SJCRH30 (cell line): ENCODE data around the gene LILRA6. TPM values are rescaled to one million over a fixed set of nuclear protein-coding genes. Genes with fewer than 3 reads are reported as not detected.
"Not testable (repeated sequence)": the region's sequence is repeated elsewhere in the genome, so short reads cannot be mapped to it uniquely, and the experiment has no call there.

ENCODE experiments used
- DNase-seq, 2 experiments: peaks; one replicate each; pipeline ENCODE4 v3.0.0-alpha.2; 2015 to 2020
- H3K27ac ChIP-seq: fragments of 250-450 bp; sonication (Bioruptor Pico); 2 replicates; pipeline ENCODE4 v1.5.1; 2020; ENCODE audit warnings: mild to moderate bottlenecking, moderate library complexity
- H3K27me3 ChIP-seq: fragments of 250-450 bp; sonication (Bioruptor Pico); 2 replicates; pipeline ENCODE4 v1.5.1; 2020; ENCODE audit warnings: mild to moderate bottlenecking, moderate library complexity
- H3K36me3 ChIP-seq: fragments of 250-450 bp; sonication (Bioruptor Pico); 2 replicates; pipeline ENCODE4 v1.5.1; 2020; ENCODE audit warnings: mild to moderate bottlenecking, moderate library complexity
- H3K4me1 ChIP-seq: fragments of 250-450 bp; sonication (Bioruptor Pico); 2 replicates; pipeline ENCODE4 v1.5.1; 2020; ENCODE audit warnings: mild to moderate bottlenecking, moderate library complexity
- H3K4me3 ChIP-seq: fragments of 250-450 bp; sonication (Bioruptor Pico); 2 replicates; pipeline ENCODE4 v1.5.1; 2020; ENCODE audit warnings: mild to moderate bottlenecking, moderate library complexity
- H3K9me3 ChIP-seq: fragments of 250-450 bp; sonication (Bioruptor Pico); replicated peaks from 2 replicates; pipeline ENCODE4 v1.5.1; 2020; ENCODE audit warnings: mild to moderate bottlenecking, moderate library complexity
- total RNA-seq: library from RNA; depleted of rRNA; stranded (reverse); fragments of >200 nt; shearing (Covaris generic); gene quantifications from 2 replicates; pipeline ENCODE4 v1.2.3, GENCODE V29; 2014; rRNA removed

The LILRA6 gene
- total RNA-seq, 1 experiment from 2014 or later: not detected

GRCh38 chr19:54196536-54196935 is 46.1 kb downstream of the LILRA6 start:
- Histone ChIP-seq H3K9me3 (no peaks in the 10 kb centered on the region), H3K36me3 (peaks cover 6% of the 10 kb centered on the region), H3K27ac (no peak overlapping the region), H3K4me3 (no peak overlapping the region), H3K27me3 (no peaks in the 10 kb centered on the region), H3K4me1 (no peaks in the 10 kb centered on the region)
- no peak for DNase-seq

GRCh38 chr19:54194463-54194862 is 48.1 kb downstream of the LILRA6 start:
- not testable (repeated sequence) for H3K27me3 ChIP-seq, H3K36me3 ChIP-seq, H3K9me3 ChIP-seq, H3K4me1 ChIP-seq, DNase-seq, H3K27ac ChIP-seq, H3K4me3 ChIP-seq

- no peaks in the 10 kb centered on the region for H3K9me3 ChIP-seq
- no peak for DNase-seq
- H3K4me3 ChIP-seq: no peak overlapping the region
- H3K27ac ChIP-seq: no peak overlapping the region
- no peaks in the 10 kb centered on the region for H3K36me3 ChIP-seq
- H3K27me3 ChIP-seq: no peaks in the 10 kb centered on the region
- H3K4me1 ChIP-seq: no peaks in the 10 kb centered on the region
These were observed 49.6 kb downstream of the LILRA6 start for GRCh38 chr19:54193011-54193410.

- Histone ChIP-seq H3K27me3 (no peaks in the 10 kb centered on the region), H3K4me3 (peak overlapping the region; percentile 84), H3K4me1 (no peaks in the 10 kb centered on the region), H3K36me3 (no peaks in the 10 kb centered on the region), H3K9me3 (no peaks in the 10 kb centered on the region), H3K27ac (peak overlapping the region; percentile 95)
- DNase-seq: no peak
These were observed 50.7 kb downstream of the LILRA6 start for GRCh38 chr19:54191811-54192453.

GRCh38 chr19:54191011-54191810 is 51.4 kb downstream of the LILRA6 start, which contains the start of gene TSEN34:
TSEN34 (plus strand) TSS chr19:54191308; CDS start chr19:54191365, 57 bp downstream.
- peak; percentile 83 to 92 for DNase-seq
- no peaks in the 10 kb centered on the region for H3K27me3 ChIP-seq
- peak within 1 kb of the TSS; percentile 84 for H3K4me3 ChIP-seq
- H3K4me1 ChIP-seq: no peaks in the 10 kb centered on the region
- no peaks in the 10 kb centered on the region for H3K9me3 ChIP-seq
- peak within 1 kb of the TSS; percentile 95 for H3K27ac ChIP-seq
- no peaks in the 10 kb centered on the region for H3K36me3 ChIP-seq

- H3K27me3 ChIP-seq: no peaks in the 10 kb centered on the region
- H3K4me1 ChIP-seq: no peaks in the 10 kb centered on the region
- peak overlapping the region; percentile 84 for H3K4me3 ChIP-seq
- H3K27ac ChIP-seq: peak overlapping the region; percentile 95
- H3K36me3 ChIP-seq: no peaks in the 10 kb centered on the region
- H3K9me3 ChIP-seq: no peaks in the 10 kb centered on the region
- DNase-seq: peak; percentile 99
These were observed 52.0 kb downstream of the LILRA6 start for GRCh38 chr19:54190503-54191010.

- Histone ChIP-seq H3K27ac (peak overlapping the region; percentile 95), H3K4me3 (peak overlapping the region; percentile 84), H3K27me3 (no peaks in the 10 kb centered on the region), H3K36me3 (no peaks in the 10 kb centered on the region), H3K9me3 (no peaks in the 10 kb centered on the region), H3K4me1 (no peaks in the 10 kb centered on the region)
- peak; percentile 100 for DNase-seq
These were observed 52.7 kb downstream of the LILRA6 start for GRCh38 chr19:54189735-54190502.

- no peak for DNase-seq
- Histone ChIP-seq H3K36me3 (no peaks in the 10 kb centered on the region), H3K4me3 (peak within 1 kb of the TSS; percentile 84)
These were observed 53.4 kb downstream of the LILRA6 start, which contains the start of gene MBOAT7 for GRCh38 chr19:54189145-54189734. MBOAT7 (minus strand) TSS chr19:54189580; CDS start chr19:54188508, 1,072 bp downstream.

GRCh38 chr19:54188215-54188871 is 54.2 kb downstream of the LILRA6 start:
- Histone ChIP-seq H3K4me1 (no peaks in the 10 kb centered on the region), H3K9me3 (no peaks in the 10 kb centered on the region), H3K27ac (no peak overlapping the region), H3K4me3 (peak overlapping the region; percentile 84), H3K36me3 (no peaks in the 10 kb centered on the region), H3K27me3 (no peaks in the 10 kb centered on the region)
- DNase-seq: no peak

More at GRCh38 chr19:54189145-54189734, 53.4 kb downstream of the LILRA6 start, which contains the start of gene MBOAT7:
- Histone ChIP-seq H3K4me1 (no peaks in the 10 kb centered on the region), H3K9me3 (no peaks in the 10 kb centered on the region), H3K27ac (peak within 1 kb of the TSS; percentile 95), H3K27me3 (no peaks in the 10 kb centered on the region)

GRCh38 chr19:54186934-54187381 is 55.6 kb downstream of the LILRA6 start:
- no peaks in the 10 kb centered on the region for H3K36me3 ChIP-seq
- H3K27ac ChIP-seq: no peak overlapping the region
- no peaks in the 10 kb centered on the region for H3K4me1 ChIP-seq
- H3K27me3 ChIP-seq: no peaks in the 10 kb centered on the region
- no peak for DNase-seq
- H3K9me3 ChIP-seq: no peaks in the 10 kb centered on the region
- H3K4me3 ChIP-seq: no peak overlapping the region

Other genes starting within 250 kb of the LILRA6 start
- gene VSTM1, start 178.9 kb downstream of the LILRA6 start, total RNA-seq: not detected in 2 replicates
- gene TARM1, start 161.4 kb downstream of the LILRA6 start, total RNA-seq: not detected in 2 replicates
- 0.26 TPM in 1 of 2 replicates, not detected in the other for gene OSCAR, start 142.0 kb downstream of the LILRA6 start, total RNA-seq
- 40.4 and 62.0 TPM in 2 replicates for gene NDUFA3, start 139.9 kb downstream of the LILRA6 start, total RNA-seq
- gene TFPT, start 127.1 kb downstream of the LILRA6 start, total RNA-seq: 10.0 and 10.3 TPM in 2 replicates
- 65.6 and 67.3 TPM in 2 replicates for gene PRPF31, start 127.0 kb downstream of the LILRA6 start, total RNA-seq
- 27.5 and 27.6 TPM in 2 replicates for gene CNOT3, start 105.0 kb downstream of the LILRA6 start, total RNA-seq
- gene LENG1, start 83.1 kb downstream of the LILRA6 start, total RNA-seq: 5.6 and 6.8 TPM in 2 replicates
- not detected in 2 replicates for gene TMC4, start 69.6 kb downstream of the LILRA6 start, total RNA-seq
- gene MBOAT7, start 53.2 kb downstream of the LILRA6 start, total RNA-seq: 32.1 and 34.6 TPM in 2 replicates
- gene TSEN34, start 51.5 kb downstream of the LILRA6 start, total RNA-seq: 70.7 and 81.6 TPM in 2 replicates
- gene RPS9, start 41.9 kb downstream of the LILRA6 start, total RNA-seq: 2,113 and 3,052 TPM in 2 replicates
- gene LILRB3, start 19.8 kb downstream of the LILRA6 start, total RNA-seq: 0.25 and 0.71 TPM in 2 replicates
- gene LILRB5, start 14.5 kb upstream of the LILRA6 start, total RNA-seq: 0.02 TPM in 1 of 2 replicates, not detected in the other
- gene LILRB2, start 38.3 kb upstream of the LILRA6 start, total RNA-seq: not detected in 2 replicates
- not detected in 2 replicates for gene LILRA5, start 70.4 kb upstream of the LILRA6 start, total RNA-seq
- not detected in 2 replicates for gene LILRA4, start 96.4 kb upstream of the LILRA6 start, total RNA-seq
- not detected in 2 replicates for gene LAIR1, start 122.1 kb upstream of the LILRA6 start, total RNA-seq
- not detected in 2 replicates for gene TTYH1, start 172.7 kb upstream of the LILRA6 start, total RNA-seq
- gene LENG8, start 206.4 kb upstream of the LILRA6 start, total RNA-seq: 18.9 and 25.6 TPM in 2 replicates
- gene LENG9, start 221.0 kb upstream of the LILRA6 start, total RNA-seq: 0.38 and 0.40 TPM in 2 replicates
- gene CDC42EP5, start 230.5 kb upstream of the LILRA6 start, total RNA-seq: 0.20 and 1.2 TPM in 2 replicates